GM12892 (cell line): ENCODE results near the gene ARPC1B.
"Not testable (repeated sequence)": the region's sequence is repeated elsewhere in the genome, so short reads cannot be mapped to it uniquely, and the experiment has no call there.

Experiments
- DNase-seq: peaks from one replicate; pipeline ENCODE4 v3.0.0; 2011; ENCODE audit not compliant: insufficient read length
- FAIRE-seq: peaks from 2 replicates; lab custom pipeline; 2011; peaks lifted over from hg19 to GRCh38; lab: Jason Lieb, UNC
- POLR2A ChIP-seq: IDR thresholded peaks from 2 replicates; pipeline ENCODE4 v1.6.1; 2011; ENCODE audit warnings: low read depth, low read length, control low read depth
- POLR2AphosphoS5 ChIP-seq: IDR thresholded peaks from 2 replicates; pipeline ENCODE4 v1.6.1; 2011; ENCODE audit warnings: low read depth, low read length, control low read depth
- TAF1 ChIP-seq: IDR thresholded peaks from 2 replicates; pipeline ENCODE4 v1.6.1; 2011; ENCODE audit warnings: low read depth, mild to moderate bottlenecking, control low read depth, low read length, borderline replicate concordance

The ARPC1B gene

GRCh38 chr7:99383203-99383602 is 8.7 kb downstream of the ARPC1B start:
- no peak for FAIRE-seq
- no peak for DNase-seq
- TF ChIP-seq POLR2AphosphoS5 (no peak), POLR2A (no peak), TAF1 (no peak)

- TF ChIP-seq POLR2AphosphoS5 (no peak), POLR2A (no peak)
- DNase-seq (no peak), FAIRE-seq (no peak)
Measured at GRCh38 chr7:99383791-99384370, 9.4 kb downstream of the ARPC1B start.

GRCh38 chr7:99384523-99384922 is 10.0 kb downstream of the ARPC1B start:
- no peak for TF ChIP-seq TAF1
- no peak for TF ChIP-seq POLR2A
- FAIRE-seq: no peak
- no peak for DNase-seq

GRCh38 chr7:99385564-99385963 is 11.0 kb downstream of the ARPC1B start:
- DNase-seq (no peak), FAIRE-seq (no peak)
- TF ChIP-seq POLR2A: no peak
- TF ChIP-seq TAF1: no peak
- TF ChIP-seq POLR2AphosphoS5: no peak

- FAIRE-seq (peak; percentile 53), DNase-seq (no peak)
- TF ChIP-seq POLR2A: 0 out of 2 replicates have a peak, but pooled peaks have one; percentile 15
- no peak for TF ChIP-seq TAF1
- no peak for TF ChIP-seq POLR2AphosphoS5
Measured at GRCh38 chr7:99386584-99387238, 12.2 kb downstream of the ARPC1B start.

- FAIRE-seq, DNase-seq: not testable (repeated sequence)
Measured at GRCh38 chr7:99387239-99387635, 12.7 kb downstream of the ARPC1B start.

- TF ChIP-seq POLR2AphosphoS5 (no peak), TAF1 (no peak), POLR2A (no peak)
- FAIRE-seq: no peak
- DNase-seq: no peak
Measured at GRCh38 chr7:99387912-99388311, 13.4 kb downstream of the ARPC1B start.

GRCh38 chr7:99389772-99390171 is 15.2 kb downstream of the ARPC1B start:
- TF ChIP-seq TAF1 (no peak), POLR2AphosphoS5 (no peak), POLR2A (no peak)

GRCh38 chr7:99390941-99391602 is 16.5 kb downstream of the ARPC1B start:
- DNase-seq: no peak

More at GRCh38 chr7:99389772-99390171, 15.2 kb downstream of the ARPC1B start:
- DNase-seq (no peak), FAIRE-seq (no peak)

GRCh38 chr7:99392046-99392445 is 17.5 kb downstream of the ARPC1B start:
- no peak for DNase-seq
- no peak for FAIRE-seq
- TF ChIP-seq TAF1 (no peak), POLR2A (no peak), POLR2AphosphoS5 (no peak)

More at GRCh38 chr7:99390941-99391602, 16.5 kb downstream of the ARPC1B start:
- TF ChIP-seq POLR2A: no peak
- no peak for TF ChIP-seq TAF1
- no peak for TF ChIP-seq POLR2AphosphoS5
- FAIRE-seq: no peak

- TF ChIP-seq POLR2A (no peak), TAF1 (no peak), POLR2AphosphoS5 (no peak)
- DNase-seq (no peak), FAIRE-seq (peak; percentile 42)
Measured at GRCh38 chr7:99392659-99393354, 18.3 kb downstream of the ARPC1B start.

GRCh38 chr7:99393355-99394187 is 19.0 kb downstream of the ARPC1B start:
- FAIRE-seq (no peak), DNase-seq (no peak)
- TF ChIP-seq POLR2A (peak; percentile 35; the same call in 1 of the 2 replicates), POLR2AphosphoS5 (no peak)
